NB4 (cell line): Measurements from ENCODE around the gene ZBTB46.

Source experiments
- DNase-seq: peaks from one replicate; pipeline ENCODE4 v3.0.0; 2010; ENCODE audit warnings: low read depth
- H3K4me3 ChIP-seq: one replicate; pipeline ENCODE4 v1.5.1; 2011; ENCODE audit warnings: mild to moderate bottlenecking, low read depth, low read length, moderate library complexity
- CTCF ChIP-seq: IDR thresholded peaks from one replicate; pipeline ENCODE4 v1.5.1; 2012; ENCODE audit warnings: low read depth, low read length
- MAX ChIP-seq: IDR thresholded peaks from 2 replicates; pipeline ENCODE4 v1.6.1; 2011; ENCODE audit warnings: low read depth, low read length
- MYC ChIP-seq: IDR thresholded peaks from 2 replicates; pipeline ENCODE4 v1.6.1; 2011; ENCODE audit warnings: low read depth, low read length
- POLR2A ChIP-seq: IDR thresholded peaks from 2 replicates; pipeline ENCODE4 v1.6.1; 2011; ENCODE audit warnings: mild to moderate bottlenecking; ENCODE audit not compliant: insufficient read length; ENCODE audit errors: extremely low read depth

The ZBTB46 gene

GRCh38 chr20:63734946-63735858, 95.9 kb downstream of the ZBTB46 start:
- DNase-seq, result no peak
- TF ChIP-seq MYC (no peak), MAX (no peak), CTCF (no peak), POLR2A (no peak)
- no peak overlapping the region for H3K4me3 ChIP-seq

- TF ChIP-seq MYC (no peak), CTCF (no peak), MAX (no peak), POLR2A (no peak)
- DNase-seq, result no peak
- H3K4me3 ChIP-seq, result no peak overlapping the region
Observed at GRCh38 chr20:63734111-63734945, 96.7 kb downstream of the ZBTB46 start.

GRCh38 chr20:63733579-63734081, 97.4 kb downstream of the ZBTB46 start:
- DNase-seq, result no peak
- H3K4me3 ChIP-seq, result no peak overlapping the region

GRCh38 chr20:63733117-63733516, 97.9 kb downstream of the ZBTB46 start:
- TF ChIP-seq MAX, result no peak
- TF ChIP-seq MYC, result no peak
- no peak for TF ChIP-seq CTCF
- no peak for TF ChIP-seq POLR2A
- DNase-seq, result no peak
- H3K4me3 ChIP-seq, result no peak overlapping the region

More at GRCh38 chr20:63733579-63734081, 97.4 kb downstream of the ZBTB46 start:
- TF ChIP-seq MYC, result no peak
- no peak for TF ChIP-seq CTCF
- no peak for TF ChIP-seq MAX
- no peak for TF ChIP-seq POLR2A

GRCh38 chr20:63732118-63733095, 98.7 kb downstream of the ZBTB46 start:
- TF ChIP-seq MAX (no peak), CTCF (no peak), POLR2A (no peak), MYC (no peak)
- no peak overlapping the region for H3K4me3 ChIP-seq
- no peak for DNase-seq
